Measurements from ENCODE around the gene KIAA2012. TPM values are rescaled to one million over a fixed set of nuclear protein-coding genes. Genes with fewer than 3 reads are reported as not detected.

Gene KIAA2012
- total RNA-seq, 1 donor from 2014 or later: not detected

DNA sequence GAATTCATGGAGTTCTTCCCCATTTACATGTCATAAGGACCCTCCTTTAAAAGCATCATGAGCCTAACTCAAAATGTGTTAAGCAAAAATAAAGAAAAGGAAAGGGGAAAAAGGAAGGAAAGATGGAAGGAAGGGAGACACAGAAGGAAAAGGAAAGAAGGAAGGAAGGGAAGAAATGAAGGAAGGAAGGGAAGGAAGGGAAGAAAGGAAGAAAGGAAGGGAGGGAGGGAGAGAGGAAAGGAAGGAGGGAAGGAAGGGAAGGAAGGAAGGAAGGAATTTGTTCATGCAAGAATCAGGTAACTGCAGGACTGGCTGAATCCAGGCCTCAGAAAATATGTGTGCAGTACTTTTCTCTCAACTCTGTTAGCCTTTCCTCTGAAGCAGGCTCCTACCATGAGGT lies 32.0 kb downstream of the KIAA2012 start:
- FAIRE-seq: no peak
- no peak for DNase-seq (ENCODE audit: low read depth)
- no peaks in the 10 kb centered on the region for H3K36me3 ChIP-seq (ENCODE audit: control insufficient read depth, insufficient read depth, low read length)
- TF ChIP-seq, protein P1, sequence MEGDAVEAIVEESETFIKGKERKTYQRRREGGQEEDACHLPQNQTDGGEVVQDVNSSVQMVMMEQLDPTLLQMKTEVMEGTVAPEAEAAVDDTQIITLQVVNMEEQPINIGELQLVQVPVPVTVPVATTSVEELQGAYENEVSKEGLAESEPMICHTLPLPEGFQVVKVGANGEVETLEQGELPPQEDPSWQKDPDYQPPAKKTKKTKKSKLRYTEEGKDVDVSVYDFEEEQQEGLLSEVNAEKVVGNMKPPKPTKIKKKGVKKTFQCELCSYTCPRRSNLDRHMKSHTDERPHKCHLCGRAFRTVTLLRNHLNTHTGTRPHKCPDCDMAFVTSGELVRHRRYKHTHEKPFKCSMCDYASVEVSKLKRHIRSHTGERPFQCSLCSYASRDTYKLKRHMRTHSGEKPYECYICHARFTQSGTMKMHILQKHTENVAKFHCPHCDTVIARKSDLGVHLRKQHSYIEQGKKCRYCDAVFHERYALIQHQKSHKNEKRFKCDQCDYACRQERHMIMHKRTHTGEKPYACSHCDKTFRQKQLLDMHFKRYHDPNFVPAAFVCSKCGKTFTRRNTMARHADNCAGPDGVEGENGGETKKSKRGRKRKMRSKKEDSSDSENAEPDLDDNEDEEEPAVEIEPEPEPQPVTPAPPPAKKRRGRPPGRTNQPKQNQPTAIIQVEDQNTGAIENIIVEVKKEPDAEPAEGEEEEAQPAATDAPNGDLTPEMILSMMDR (IDR thresholded peaks at IDR 0.05; ENCODE audit: insufficient read depth, low read length, severe bottlenecking): no peak
- H3K27me3 ChIP-seq (ENCODE audit: control insufficient read depth, insufficient read depth, low read length): peaks cover 4% of the 10 kb centered on the region
- H3K4me3 ChIP-seq (ENCODE audit: low read depth, low read length): no peak overlapping the region

DNA sequence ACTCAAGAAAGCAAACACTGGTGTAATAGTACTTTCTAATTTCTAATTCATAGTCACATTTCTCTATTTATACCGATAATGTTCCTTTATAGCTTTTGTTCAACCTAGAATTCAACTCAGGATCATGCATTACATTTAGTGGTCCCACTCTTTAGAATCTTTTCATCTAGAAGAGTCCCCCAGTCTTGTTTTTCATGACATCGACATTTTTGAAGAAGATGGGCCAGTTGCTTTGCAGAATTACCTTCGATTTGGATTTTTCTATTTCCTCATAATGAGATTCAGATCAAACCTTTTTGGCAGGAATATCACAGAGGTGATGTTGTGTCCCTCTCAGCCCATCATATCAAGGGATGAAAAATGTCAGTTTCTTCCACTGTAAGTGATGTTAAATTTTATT lies 35.3 kb downstream of the KIAA2012 start:
- Histone ChIP-seq H3K36me3 (ENCODE audit: control insufficient read depth, insufficient read depth, low read length) (no peaks in the 10 kb centered on the region), H3K27me3 (ENCODE audit: control insufficient read depth, insufficient read depth, low read length) (peaks cover 4% of the 10 kb centered on the region), H3K4me3 (ENCODE audit: low read depth, low read length) (no peak overlapping the region)
- no peak for FAIRE-seq
- DNase-seq (ENCODE audit: low read depth): no peak
- TF ChIP-seq, protein P1 (IDR thresholded peaks at IDR 0.05; ENCODE audit: insufficient read depth, low read length, severe bottlenecking): no peak

DNA sequence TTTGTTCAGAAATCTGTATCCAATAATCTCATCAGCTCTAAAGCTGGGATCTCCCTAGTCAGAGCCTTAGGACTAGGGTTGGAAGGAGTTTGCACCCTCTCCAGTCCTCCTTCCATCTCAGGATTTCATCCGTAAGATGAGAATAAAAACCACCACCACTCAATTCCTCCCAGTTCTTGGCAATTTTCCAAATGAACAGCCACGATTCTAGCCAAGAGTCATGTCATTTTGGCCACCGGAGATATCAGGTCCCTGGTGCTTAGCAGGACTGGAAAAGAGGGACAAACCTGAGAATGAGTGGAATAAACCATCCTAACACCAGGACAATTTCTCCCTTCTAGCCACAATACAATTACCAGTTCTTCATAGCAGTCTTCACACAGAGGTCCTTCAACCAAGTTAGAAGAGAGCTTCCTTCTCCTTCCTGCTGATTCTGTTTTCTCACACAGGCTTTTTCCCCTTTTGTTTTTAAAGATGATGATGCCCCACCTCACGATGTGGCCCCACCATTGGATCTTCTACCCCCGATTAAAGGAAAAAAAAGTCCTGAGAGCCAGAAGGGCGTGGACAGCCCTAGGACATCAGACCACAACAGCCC lies 36.2 kb downstream of the KIAA2012 start:
- Histone ChIP-seq H3K4me3 (ENCODE audit: low read depth, low read length) (no peak overlapping the region), H3K27me3 (ENCODE audit: control insufficient read depth, insufficient read depth, low read length) (peaks cover 4% of the 10 kb centered on the region), H3K36me3 (ENCODE audit: control insufficient read depth, insufficient read depth, low read length) (no peaks in the 10 kb centered on the region)
- DNase-seq (ENCODE audit: low read depth) (no peak), FAIRE-seq (peak; percentile 32)
- TF ChIP-seq, protein P1 (IDR thresholded peaks at IDR 0.05; ENCODE audit: insufficient read depth, low read length, severe bottlenecking): no peak

DNA sequence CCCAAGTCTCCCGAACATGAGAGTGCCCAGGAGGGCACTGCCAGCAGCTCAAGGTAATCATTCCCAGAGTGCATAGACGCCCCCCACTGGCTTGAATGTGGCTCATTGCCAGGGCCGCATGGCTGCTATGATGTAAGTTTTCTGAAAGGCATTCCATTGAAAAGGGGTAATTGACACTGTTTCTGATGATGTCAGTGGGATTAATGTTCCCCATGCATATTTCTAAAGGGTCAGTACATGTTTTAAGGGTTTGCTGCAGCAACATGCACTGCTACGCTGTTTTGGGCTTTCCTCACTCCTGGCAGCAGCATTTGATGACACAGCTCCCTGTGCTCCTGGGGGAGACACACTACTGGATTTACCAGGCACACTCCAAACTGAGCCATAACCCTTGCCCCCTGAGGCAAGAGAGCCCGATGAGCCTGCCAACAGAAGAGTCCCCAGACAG lies 36.7 kb downstream of the KIAA2012 start:
- peaks cover 4% of the 10 kb centered on the region for H3K27me3 ChIP-seq (ENCODE audit: control insufficient read depth, insufficient read depth, low read length)
- TF ChIP-seq, protein P1 (IDR thresholded peaks at IDR 0.05; ENCODE audit: insufficient read depth, low read length, severe bottlenecking): no peak
- no peaks in the 10 kb centered on the region for H3K36me3 ChIP-seq (ENCODE audit: control insufficient read depth, insufficient read depth, low read length)
- peak; percentile 52 for DNase-seq (ENCODE audit: low read depth)
- FAIRE-seq: no peak
- H3K4me3 ChIP-seq (ENCODE audit: low read depth, low read length): no peak overlapping the region

DNA sequence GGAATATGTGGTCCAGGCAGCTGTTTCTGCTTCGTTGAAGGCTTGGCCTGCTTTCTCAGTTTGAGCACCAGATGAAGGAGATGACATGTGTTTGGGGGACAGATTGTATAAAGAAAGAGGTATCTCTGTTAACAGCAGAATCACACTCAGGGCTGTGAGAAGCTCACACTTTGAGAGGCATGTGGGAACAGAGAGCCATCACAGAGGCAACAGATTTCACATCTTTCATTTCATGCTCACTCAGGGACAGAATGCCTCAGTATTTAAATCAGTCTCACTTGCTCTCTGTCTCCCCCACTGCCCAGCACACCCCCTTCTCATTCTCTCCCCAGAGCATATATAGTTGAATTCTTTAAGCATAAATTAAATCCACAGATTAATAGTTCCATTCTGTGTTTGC lies 37.4 kb downstream of the KIAA2012 start:
- no peak for FAIRE-seq
- Histone ChIP-seq H3K4me3 (ENCODE audit: low read depth, low read length) (no peak overlapping the region), H3K36me3 (ENCODE audit: control insufficient read depth, insufficient read depth, low read length) (no peaks in the 10 kb centered on the region), H3K27me3 (ENCODE audit: control insufficient read depth, insufficient read depth, low read length) (peaks cover 1% of the 10 kb centered on the region)
- no peak for DNase-seq (ENCODE audit: low read depth)
- TF ChIP-seq, protein P1 (IDR thresholded peaks at IDR 0.05; ENCODE audit: insufficient read depth, low read length, severe bottlenecking): no peak

DNA sequence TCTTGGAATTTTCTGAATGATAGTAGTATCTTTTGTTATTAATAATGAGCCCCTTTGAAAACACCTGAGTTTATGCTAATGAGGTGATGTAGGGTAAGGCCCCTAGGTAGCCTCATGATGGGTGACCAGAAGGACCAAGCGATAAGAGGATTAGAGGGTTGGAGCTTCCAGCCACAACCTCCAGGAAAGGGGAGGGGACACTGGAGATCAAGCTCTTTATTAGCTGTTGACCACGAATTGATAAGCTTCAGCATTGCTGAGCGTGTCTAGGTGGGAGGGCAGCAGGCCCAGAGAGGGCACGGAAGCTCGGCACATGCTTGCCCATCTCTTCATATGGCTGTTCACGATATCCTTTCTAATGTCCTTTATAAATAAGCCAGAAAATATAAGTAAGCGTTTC lies 39.0 kb downstream of the KIAA2012 start:
- Histone ChIP-seq H3K4me3 (ENCODE audit: low read depth, low read length) (no peak overlapping the region), H3K27me3 (ENCODE audit: control insufficient read depth, insufficient read depth, low read length) (no peaks in the 10 kb centered on the region), H3K36me3 (ENCODE audit: control insufficient read depth, insufficient read depth, low read length) (no peaks in the 10 kb centered on the region)
- FAIRE-seq (no peak), DNase-seq (ENCODE audit: low read depth) (no peak)
- TF ChIP-seq, protein P1 (IDR thresholded peaks at IDR 0.05; ENCODE audit: insufficient read depth, low read length, severe bottlenecking): no peak
